Hypothalamus (tissue), 51 donors: ENCODE data around the gene TASL.
"Not testable (repeated sequence)": the region's sequence is repeated elsewhere in the genome, so short reads cannot be mapped to it uniquely, and the experiment has no call there.

Experiments used
- DNase-seq, 51 donors: peaks; one replicate each; lab custom pipeline; 2025; lab: John Stamatoyannopoulos, UW

TASL gene, protein sequence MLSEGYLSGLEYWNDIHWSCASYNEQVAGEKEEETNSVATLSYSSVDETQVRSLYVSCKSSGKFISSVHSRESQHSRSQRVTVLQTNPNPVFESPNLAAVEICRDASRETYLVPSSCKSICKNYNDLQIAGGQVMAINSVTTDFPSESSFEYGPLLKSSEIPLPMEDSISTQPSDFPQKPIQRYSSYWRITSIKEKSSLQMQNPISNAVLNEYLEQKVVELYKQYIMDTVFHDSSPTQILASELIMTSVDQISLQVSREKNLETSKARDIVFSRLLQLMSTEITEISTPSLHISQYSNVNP

DNA sequence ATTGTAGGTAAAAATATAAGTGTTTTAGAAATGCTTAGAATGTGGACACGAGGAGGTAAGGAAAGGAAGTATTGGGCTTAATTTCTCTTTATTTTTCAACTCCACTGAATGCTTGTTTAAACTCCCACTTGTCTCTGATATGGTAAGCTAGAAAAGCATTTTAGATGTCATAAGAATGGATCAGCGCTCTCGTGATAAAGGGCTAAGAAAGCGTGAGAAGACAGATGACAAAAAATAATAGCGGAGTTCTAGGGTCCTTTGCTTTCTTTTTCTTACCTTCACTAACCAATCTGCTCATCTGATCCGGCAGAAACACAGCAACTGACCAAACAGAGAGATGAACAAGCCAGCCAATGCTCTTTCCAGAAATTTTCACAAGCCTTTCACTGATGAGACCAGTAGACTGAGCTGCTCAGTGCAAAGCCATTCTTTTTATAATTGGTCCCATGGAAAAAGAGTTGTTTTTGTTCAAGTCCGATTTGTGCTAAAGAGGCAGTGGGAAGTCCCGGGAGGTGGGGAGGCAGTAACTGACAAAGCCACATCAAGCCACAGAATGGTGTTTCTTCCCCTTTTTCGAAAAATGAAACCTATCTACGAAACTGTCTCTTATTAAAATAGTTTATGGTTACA, at the start of gene TASL:
Gene TASL, minus strand, starts transcription at position 405 of the 630 bp plus-strand sequence. CDS start 17,411 bp downstream, outside the sequence.
- DNase-seq = peak in 1 of 51 donors; percentile 8

DNA sequence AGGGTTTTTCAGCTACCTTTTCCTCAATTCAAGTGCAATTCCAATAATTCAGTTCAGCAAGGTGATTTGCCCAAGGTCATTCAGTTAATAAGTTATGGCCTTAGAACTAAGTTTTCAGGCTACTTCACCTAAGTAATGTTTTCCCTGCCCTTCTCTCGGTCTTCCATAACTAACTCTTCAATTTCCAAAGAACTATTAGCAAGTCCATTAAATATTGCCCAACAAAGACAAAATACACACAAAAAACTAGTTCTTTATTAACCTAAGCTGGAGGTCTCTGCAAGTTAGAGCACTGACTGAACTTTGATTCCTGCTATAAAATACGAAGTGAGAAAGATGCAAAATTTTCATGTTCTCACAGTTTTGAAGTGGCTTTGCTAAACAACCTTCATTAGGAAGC, 48.8 kb upstream of the TASL start:
- DNase-seq = no peak

DNA sequence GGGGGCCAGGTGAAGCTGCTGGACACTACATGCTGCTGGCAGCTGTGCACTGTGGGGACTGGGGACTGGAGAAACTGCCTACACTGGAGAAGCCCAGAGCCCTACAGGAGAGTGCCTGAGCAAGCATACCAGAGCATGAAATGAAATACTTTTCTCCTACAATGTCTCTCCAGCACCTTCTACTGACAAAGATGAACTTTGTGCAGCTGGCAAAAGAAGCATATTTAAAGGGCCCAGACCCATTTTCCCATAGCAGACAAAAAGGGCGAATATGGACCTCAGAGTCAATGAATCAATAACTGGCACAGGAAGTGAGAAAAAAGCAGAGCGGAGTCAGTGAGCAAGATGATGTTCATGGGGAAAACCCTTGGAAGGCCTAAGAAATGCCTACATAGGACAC, 44.8 kb upstream of the TASL start:
- no peak for DNase-seq

DNA sequence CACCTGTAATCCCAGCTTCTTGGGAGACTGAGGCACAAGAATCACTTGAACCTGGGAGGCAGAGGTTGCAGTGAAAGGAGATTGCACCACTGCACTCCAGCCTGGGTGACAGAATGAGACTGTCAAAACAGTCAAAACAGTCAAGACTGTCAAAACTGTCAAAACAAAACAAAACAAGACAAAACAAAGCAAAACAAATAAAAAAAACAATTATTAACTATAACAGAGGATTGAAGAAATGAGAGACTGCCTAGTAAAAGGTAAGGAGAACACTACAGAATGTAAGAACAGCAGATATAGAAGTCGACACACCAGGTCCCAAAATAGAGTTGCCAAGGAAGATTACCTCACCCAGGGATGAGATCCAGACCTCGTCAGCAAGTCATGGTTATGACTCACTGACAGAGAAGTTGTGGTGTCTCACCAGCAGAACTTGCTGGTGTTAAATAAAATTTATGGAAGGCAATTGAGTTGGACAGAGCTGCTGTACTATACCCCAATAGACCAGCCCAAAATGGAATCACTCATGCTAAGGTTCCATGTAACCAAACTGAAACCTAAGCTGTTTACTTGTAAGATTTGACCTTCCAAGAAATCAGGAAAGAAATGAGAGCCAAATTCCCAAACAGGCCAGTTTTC, 43.5 kb upstream of the TASL start:
- DNase-seq = no peak

DNA sequence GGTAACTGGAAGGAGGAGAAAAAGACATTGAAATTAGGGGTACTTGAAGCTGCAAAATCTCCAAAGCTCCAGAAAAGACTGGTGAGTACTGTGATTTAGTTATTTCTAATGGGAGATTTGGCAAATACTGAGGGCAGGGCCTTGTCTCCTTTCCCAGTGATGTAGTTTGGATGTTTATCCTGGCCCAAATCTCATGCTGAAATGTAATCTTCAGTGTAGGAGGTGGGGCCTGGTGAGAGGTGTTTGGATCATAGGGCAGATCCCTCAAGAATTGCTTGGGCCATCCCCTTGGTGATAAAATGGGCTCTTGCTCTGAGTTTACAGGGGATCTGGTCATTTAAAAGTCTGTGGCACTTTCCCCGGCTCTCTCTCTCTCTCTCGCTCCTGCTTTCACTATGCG, 42.6 kb upstream of the TASL start:
- no peak for DNase-seq

DNA sequence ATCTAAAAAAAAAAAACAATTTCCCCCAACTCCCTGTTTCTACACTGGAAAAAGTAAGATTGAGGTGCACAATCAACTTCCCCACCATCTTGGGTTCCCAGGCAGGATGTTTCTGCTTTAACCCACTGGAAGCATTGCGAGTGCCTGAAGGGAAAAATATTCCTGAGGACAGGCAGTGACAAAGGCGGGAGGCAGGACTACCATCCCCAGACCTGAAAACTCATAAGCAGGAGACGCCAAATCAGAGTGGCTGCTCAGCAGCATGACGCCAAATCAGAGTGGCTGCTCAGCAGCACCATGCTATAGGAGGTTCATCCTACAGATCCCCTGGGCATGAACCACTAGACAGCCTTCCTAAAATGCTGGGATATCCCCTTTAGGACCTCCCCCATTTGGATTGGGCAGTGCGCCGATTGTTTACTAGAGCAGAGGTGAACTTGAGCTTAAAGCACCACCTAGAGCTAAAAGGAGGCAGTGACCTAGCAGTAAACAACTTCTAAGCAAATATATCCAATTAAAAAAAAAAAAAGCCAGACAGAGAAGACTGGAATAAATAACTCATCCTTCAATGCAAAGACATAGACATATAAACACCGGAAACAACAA, 40.7 kb upstream of the TASL start:
- DNase-seq = no peak

DNA sequence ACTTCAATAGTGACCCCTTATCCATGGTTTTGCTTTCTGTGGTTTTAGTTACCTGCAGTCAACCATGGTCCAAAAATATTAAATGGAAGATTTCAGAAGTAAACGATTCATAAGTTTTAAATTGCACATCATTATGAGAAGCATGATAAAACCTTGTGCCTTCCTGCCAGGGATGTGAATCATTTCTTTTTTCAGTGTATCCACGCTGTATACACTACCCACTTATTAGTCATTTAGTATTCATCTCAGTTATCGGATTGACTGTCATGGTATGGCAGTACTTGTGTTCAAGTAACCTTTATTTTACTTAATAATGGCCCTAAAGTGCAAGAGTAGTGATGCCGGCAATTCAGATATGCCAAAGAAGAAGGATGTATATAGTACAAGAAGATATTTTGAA, 37.7 kb upstream of the TASL start:
- DNase-seq = no peak

DNA sequence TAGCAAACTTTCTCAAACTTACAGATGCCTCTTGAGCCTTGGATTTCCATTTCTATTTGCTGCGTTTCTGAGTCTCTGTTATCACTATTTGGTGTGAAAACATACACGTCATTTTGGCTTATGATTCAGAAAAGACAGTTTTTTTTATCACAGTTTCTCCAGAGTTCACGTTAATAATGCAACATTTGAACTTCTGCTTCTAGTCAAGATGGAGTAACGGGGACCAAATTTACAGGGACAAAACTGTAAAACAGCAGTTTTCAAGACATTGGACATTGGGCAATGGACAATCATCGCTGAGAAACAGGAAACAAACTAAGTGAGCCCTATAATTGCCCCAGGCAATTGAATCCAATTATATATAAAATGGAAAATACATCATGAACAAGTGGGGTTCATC, 36.2 kb upstream of the TASL start:
- DNase-seq = no peak

DNA sequence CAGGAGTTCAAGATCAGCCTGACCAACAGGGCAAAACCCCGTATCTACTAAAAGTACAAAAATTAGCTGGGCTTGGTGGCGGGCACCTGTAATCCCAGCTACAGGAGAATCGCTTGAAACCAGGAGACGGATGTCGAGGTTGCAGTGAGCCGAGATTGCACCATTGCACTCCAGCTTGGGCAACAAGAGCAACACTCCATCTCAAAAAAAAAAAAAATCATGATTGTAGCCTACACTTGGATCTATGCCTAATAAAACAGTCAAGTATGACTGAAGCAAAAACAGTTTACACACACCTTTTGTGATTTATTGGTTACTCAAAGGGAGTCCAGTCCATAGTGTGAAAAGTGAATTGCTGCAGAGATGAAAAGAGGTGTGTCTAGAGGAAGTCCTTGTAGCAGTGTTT, 34.7 kb upstream of the TASL start:
- no peak for DNase-seq

DNA sequence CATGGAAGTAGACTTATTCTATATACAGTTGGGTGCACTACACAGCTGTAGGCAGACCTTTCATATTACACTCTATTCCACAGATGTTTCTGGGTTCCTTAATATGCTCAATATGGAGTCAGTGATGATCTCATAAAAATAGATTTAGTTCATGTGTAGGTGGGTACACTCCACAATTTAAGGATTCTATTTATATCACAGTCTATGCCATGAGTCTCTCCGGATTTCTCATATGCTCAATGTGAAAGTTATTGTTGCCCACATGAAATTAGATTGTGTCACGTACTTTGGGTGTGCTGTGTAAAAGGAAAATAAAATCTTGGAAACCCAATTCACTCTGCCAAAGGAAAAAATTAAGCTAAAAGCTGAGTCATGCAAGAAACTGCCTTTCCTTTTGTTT, 32.5 kb upstream of the TASL start:
- no peak for DNase-seq

DNA sequence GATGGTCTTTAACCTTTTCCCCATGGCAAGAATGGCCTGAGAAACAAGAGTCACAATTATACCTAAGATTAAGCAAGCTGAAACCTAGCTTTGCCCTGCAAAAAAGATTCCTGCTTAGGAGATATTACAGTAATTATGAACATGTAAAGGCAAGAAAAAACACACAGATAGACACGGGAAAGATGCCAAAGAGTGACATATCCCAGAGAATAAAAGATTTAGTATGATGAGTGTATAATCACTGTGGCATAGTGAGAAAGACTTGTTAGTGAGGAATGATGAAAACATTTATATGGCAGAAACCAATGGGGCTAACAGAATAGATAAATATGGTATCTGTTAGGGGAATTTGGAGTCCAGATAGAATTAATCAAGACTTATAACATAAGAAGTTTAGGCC, 29.6 kb upstream of the TASL start:
- DNase-seq = no peak

DNA sequence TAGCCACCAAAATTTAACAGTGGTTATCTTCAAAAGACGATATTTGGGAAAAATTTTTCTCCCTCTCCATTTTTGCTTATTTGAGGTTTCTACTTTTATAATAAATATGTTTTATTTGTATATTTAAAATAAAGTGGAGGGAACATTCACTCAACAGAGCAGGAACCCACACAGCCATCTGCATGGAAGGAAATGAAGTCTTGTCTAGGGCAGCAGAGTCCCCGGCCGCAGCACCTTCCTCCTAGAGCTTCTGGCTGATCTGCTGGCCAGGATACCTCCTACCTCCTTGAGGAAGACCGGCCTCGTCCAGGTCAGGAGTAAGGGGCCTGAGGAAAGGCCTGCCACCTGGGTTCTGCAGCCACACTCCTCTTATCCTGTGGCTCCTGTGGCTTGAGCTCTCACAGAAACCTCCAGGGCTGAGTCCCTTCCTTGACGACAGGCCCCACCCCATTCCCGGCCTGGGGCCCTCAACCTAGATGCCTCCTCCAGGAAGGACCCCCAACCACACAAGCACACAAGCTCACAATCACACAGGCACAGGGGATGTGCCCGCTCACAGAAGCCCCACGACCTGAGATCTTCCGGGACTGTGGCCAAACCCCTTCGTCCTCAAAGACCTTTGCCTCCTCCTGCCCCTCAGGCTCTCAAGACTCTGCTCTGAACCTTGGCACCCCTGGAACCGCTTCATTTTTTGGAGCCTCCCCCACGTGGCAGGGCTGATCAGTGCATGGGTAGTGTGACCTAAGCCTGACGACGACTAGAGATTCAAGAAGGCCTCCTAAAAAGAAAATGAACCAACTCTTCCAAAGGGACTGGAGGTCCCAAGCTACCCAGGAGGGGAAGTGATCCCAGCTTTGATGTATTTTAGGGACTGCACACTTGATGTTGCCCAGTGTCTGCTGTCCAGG, 23.0 kb upstream of the TASL start:
- DNase-seq = not testable (repeated sequence)

DNA sequence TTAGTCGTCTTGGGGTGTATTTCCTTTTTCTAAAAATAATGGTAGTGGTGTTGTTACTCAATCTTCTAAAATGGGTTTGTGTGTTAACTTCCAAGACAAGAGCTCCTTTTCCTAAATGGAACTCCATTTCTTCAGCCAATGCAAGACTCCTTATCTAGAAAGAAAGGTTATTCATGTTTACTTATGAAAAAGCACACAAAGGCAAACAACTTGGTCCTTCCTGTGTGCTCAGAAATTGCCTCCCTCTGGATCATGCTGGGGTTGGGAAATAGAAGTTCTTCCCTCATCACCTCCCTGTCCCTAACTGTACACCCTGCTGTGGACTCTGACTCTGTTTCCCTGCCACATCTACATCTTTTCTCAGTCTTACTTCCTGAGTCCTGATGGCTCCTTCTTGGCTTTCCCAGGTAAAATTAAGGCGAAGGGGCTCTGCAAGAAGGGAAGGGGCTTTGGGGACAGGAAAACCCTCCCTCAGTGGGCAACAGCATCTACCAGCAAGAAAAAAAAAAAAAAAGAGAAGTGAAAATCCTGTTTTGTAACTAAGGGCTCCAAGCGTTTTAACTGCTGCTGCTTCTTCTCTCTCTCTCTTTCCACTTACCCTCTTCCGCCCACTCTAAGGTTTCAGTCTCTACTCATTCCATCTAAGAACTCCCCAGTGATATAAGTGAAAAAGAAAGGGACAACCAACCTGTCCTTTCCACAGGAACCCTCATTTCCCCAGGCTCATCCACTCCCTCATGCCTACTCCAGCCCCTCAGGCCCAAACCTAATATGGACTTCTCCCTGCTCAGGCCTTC, 19.8 kb upstream of the TASL start:
- DNase-seq = no peak

DNA sequence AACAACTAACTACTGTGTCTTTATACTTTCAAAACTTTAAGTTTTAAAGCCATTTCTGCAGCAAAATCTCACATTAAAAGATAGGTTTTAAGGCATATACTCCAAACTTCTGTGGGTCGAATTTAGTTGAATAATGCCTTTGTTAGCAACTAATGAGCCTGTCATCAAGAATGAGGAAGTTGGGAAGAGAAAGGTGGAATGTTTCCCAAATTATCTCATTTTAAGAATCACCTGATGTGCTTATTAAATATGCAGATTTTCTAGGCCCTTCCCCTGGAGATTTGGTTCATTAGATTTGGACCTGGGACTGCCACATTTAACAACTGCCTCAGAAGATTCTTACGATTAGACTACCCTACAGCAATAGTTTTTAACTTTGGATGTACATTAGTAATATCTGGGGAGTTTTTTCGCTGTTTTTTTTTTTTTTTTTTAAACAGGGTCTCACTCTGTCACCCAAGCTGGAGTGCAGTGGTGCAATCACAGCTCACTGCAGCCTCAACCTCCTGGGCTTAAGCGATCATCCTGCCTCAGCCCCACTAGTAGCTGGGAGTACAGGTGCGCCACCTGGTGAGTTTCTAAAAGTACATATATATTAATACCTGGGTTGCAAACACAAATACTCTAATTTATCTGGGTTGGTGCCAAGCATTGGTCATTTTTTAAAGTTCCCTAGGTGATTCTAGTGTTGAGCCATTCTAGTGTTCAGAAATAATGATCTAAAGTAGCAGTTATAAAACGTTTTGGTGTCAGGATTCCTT, 16.1 kb upstream of the TASL start:
- no peak for DNase-seq

DNA sequence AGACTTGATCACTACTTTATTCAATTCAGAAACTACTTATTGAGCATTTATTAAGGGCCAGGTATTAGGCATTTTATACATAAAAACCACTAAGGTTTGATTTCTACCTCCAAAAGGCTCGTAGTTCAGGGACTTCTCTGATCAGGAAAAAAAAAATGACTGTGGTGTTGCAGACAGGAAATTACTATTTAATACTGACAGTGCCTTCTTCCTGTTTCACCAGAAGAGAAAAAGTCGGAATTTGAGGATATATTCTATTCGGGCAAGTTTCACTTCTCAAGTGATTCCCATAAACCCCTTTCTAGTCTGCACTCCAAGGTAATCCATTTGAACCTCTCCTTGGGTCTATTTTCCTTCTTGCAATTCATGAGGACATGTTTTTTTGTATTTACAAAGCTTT, 15.3 kb upstream of the TASL start:
- no peak for DNase-seq

DNA sequence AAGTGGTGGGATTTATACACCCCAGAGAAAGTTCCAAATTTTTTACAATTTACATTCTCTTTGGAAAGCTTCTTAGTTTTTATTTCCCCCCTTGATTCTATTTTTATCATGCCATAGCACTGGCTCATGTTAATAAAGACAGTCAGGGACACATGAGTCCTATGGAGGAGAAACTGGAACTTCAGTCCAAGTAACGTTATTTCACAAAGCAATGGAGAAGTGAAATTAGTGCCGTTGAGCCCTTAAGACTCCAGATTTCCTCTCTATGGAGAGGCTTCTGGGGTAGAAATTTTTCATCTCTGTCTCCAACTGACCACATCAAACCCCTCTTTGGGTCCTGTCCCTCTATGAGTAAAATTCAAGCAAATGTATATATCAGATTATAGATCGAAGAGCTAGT, 12.8 kb upstream of the TASL start:
- DNase-seq = no peak

DNA sequence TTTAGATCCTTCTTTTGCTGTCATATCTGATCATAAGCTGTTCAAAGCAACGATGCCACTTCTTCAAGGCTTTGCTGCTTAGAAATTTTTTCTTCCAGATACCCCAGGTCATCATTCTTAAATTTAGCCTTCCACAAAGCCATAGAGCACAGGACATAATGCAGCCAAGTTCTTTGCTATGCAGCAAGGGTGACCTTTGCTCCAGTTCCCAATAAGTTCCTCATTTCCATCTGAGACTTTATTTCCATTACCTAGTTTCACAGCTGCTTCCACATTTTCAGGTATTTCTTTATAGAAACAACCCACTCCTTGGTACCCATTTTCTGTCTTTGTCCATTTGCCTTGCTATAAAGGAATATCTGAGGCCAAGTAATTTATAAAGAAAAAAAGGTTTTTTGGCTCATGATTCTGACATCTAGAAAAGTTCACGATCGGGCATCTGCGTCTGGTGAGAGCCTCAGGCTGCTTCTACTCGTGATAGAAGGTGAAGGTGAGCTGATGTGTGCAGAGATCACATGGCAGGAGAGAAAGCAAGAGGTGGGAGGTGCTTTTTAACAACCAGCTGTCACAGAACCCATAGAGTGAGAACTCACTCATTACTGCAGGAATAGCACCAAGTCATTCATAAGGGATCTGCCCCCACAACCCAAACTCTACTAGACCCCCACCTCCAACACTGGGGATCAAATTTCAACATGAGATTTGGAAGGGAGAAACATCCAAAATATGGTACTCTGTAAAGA, 11.8 kb upstream of the TASL start:
- no peak for DNase-seq

DNA sequence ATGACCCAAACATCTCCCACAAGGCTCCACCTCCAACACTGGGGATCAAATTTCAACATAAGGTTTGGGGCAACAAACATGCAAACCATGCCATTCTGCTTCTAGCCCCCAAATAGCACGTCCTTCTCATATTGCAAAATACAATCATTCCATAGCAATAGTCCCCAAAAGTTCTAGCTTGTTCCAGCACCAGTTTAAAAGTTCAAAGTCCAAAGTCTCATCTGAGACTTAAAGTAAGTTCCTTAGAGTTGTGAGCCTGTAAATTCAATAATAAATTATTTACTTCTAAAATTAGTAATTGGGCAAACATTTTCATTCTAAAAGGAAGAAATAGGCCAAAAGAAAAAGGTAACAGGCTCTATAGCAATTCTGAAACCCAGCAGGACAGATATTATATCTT, 8.9 kb upstream of the TASL start:
- DNase-seq = no peak
